Heart left ventricle (tissue), 13 donors: ENCODE measurements around the gene PBX3.
"Not testable (repeated sequence)": the region's sequence is repeated elsewhere in the genome, so short reads cannot be mapped to it uniquely, and the experiment has no call there.

Source experiments
- CTCF ChIP-seq, 12 donors: fragments of 200-600 bp; sonication (generic) in 4 of 12; IDR thresholded peaks; one replicate each; pipeline versions ENCODE4 v1.5.0 to v1.8.0; 2018 to 2022; ENCODE audit warnings: antibody characterized with exemption in 12 of 12, mild to moderate bottlenecking in 5 of 12
- POLR2A ChIP-seq, 2 donors: fragments of 450-650 bp; IDR thresholded peaks; one replicate each; pipeline ENCODE4 v1.6.1; 2017; ENCODE audit warnings: antibody characterized with exemption in 2 of 2, mild to moderate bottlenecking in 2 of 2, moderate library complexity in 2 of 2
- donor health status: ischemic (EF 13 %, LVEDD 7.1; RV severe dilation, severe dysfunction).
- donor health status: DM: no; HTN: yes; CAD: no.
- donor health status: DM: no; HTN: no; CAD: no.
- donor health status: ischemic (EF 25% LVEDD 6.9; RV normal size, moderate dysfunction).
- donor health status: ischemic (EF 25% LVEDD 5.7; RV mildly dilated, moderate dysfunction).
- donor health status: ischemic (EF 35%, LVEDD 5.7; RV mildly dilated, moderate dysfunction).
- donor health status: nonischemic (EF 11% LVEDD 7.7; RV severe dilation, severe dysfunction).
- donor health status: DM: yes; HTN: yes; CAD: no.
- donor health status: PGD.
- donor health status: ischemic (EF 29% LVEDD 5.4; RV normal size, mild dysfunction).
- donor health status: nonischemic (EF 23%, LVEDD 6.1; RV moderate dilation, normal function).

DNA sequence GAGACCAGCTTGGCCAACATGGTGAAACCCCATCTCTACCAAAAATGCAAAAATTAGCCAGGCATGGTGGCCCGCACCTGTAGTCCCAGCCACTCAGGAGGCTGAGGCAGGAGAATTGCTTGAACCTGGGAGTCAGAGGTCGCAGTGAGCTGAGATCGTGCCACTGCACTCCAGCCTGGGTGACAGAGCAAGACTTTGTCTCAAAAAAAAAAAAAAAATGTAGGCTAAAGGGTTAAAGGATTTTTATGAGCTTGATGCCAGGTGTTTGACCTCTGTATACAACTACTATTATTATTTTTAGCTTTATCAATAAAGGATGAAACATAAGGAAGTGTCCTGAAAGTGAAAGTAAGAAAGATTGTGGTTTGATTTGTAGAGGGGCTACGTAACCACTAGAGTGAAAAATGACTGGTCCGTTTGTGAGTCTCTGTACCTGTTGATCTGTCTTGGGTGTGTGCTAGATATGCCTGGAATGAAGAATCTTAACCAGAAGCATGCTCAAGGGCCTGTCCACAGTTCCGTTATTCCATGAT, 76.8 kb downstream of the PBX3 start:
- TF ChIP-seq POLR2A, CTCF (IDR thresholded peaks at IDR 0.05): not testable (repeated sequence)
